Gastroesophageal sphincter (tissue), 4 donors: ENCODE measurements around the gene ZBED2. TPM values are rescaled to one million over a fixed set of nuclear protein-coding genes. Genes with fewer than 3 reads are reported as not detected.
"Not testable (repeated sequence)": the region's sequence is repeated elsewhere in the genome, so short reads cannot be mapped to it uniquely, and the experiment has no call there.

Experiments
- ATAC-seq: fragments of 150-250 bp; one replicate; pipeline ENCODE4 v1.9.1; 2016; ENCODE audit warnings: mild to moderate bottlenecking, moderate library complexity
- H3K27ac ChIP-seq, 4 donors: fragments of 200-600 bp; sonication (generic) in 3 of 4; 1 replicate in 3 of 4; 2 replicates in 1 of 4; pipeline ENCODE4 v1.5.1; 2016 to 2019
- H3K27me3 ChIP-seq: fragments of 200-600 bp; sonication (generic); one replicate; pipeline ENCODE4 v1.5.1; 2019
- H3K36me3 ChIP-seq, 2 donors: fragments of 200-600 bp; sonication (generic); one replicate each; pipeline ENCODE4 v1.5.1; 2019; ENCODE audit warnings: control low read depth in 1 of 2
- H3K4me1 ChIP-seq, 3 donors: fragments of 200-600 bp; sonication (generic); 1 replicate in 2 of 3; 2 replicates in 1 of 3; pipeline ENCODE4 v1.5.1; 2016 to 2019; ENCODE audit warnings: control low read depth in 2 of 3
- H3K4me3 ChIP-seq, 2 donors: fragments of 200-600 bp; sonication (generic); one replicate each; pipeline ENCODE4 v1.5.1; 2019; ENCODE audit warnings: mild to moderate bottlenecking in 1 of 2, moderate library complexity in 1 of 2
- H3K9me3 ChIP-seq, 3 donors: fragments of 200-600 bp; sonication (generic); one replicate each; pipeline ENCODE4 v1.5.1; 2017 to 2019; ENCODE audit warnings: control low read depth in 2 of 3
- EP300 ChIP-seq: sonication (generic); formaldehyde crosslinking; IDR thresholded peaks from one replicate; pipeline ENCODE4 v1.6.1; 2017; ENCODE audit warnings: antibody characterized with exemption, mild to moderate bottlenecking
- POLR2A ChIP-seq, 2 donors: fragments of 450-650 bp; IDR thresholded peaks; one replicate each; pipeline ENCODE4 v1.6.1; 2017; ENCODE audit warnings: antibody characterized with exemption in 2 of 2, mild to moderate bottlenecking in 2 of 2, moderate library complexity in 1 of 2
- POLR2AphosphoS5 ChIP-seq: sonication (generic); formaldehyde crosslinking; IDR thresholded peaks from one replicate; pipeline ENCODE4 v1.6.1; 2017; ENCODE audit warnings: antibody characterized with exemption
- WGBS, 2 donors: methylation state at CpG; one replicate each; pipeline ENCODE4 v1.1.5; 2018; ENCODE audit warnings: low coverage in 1 of 2; 5-methylcytosine and 5-hydroxymethylcytosine counted together
- total RNA-seq, 4 donors: library from RNA; depleted of rRNA; stranded (reverse); fragments of >200 nt; gene quantifications; one replicate each; pipeline ENCODE4 v1.1.0, GENCODE V29; 2016
- TF ChIP-seq, protein P1 (sequence below), 4 experiments: fragments of 200-600 bp in 2 of 4; fragments of 450-650 bp in 2 of 4; sonication (generic) in 1 of 4; IDR thresholded peaks; one replicate each; pipeline ENCODE4 v1.5.1; 2017 to 2019; ENCODE audit warnings: antibody characterized with exemption in 4 of 4, mild to moderate bottlenecking in 2 of 4, moderate library complexity in 2 of 4

Gene ZBED2, protein sequence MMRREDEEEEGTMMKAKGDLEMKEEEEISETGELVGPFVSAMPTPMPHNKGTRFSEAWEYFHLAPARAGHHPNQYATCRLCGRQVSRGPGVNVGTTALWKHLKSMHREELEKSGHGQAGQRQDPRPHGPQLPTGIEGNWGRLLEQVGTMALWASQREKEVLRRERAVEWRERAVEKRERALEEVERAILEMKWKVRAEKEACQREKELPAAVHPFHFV
- total RNA-seq: under 1 TPM in 1 of 4 donors, not detected in 3; 0.20 TPM

DNA sequence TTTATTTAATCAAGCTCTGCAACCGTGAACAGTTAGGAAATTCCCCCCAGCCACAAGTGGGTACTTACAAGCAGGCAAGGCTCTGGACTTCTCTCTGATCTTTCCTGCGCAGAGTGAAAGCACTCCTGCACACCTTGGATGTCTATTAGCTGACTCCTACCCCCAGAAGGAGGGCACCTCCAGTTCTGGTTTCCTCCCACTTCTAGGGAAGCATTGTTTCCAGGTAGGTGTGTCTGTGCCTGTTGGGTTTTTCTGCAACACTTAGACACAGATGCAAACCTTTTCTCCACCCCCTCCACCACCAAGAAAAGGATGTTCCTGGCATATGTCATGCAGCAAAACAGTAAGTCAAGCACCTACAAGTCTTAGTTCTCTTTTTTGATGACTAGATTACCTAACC, at the start of gene ZBED2:
Gene ZBED2 (minus strand): TSS at position 115 of the 400 bp plus-strand sequence. CDS start 1,145 bp downstream, outside the sequence.
- WGBS, 2 donors: 63 to 80% methylated on average over 1 of the region's 2 CpGs
- H3K4me3 ChIP-seq: no peak within 1 kb of the TSS
- no peaks in the 10 kb centered on the region for H3K36me3 ChIP-seq
- TF ChIP-seq, protein P1, sequence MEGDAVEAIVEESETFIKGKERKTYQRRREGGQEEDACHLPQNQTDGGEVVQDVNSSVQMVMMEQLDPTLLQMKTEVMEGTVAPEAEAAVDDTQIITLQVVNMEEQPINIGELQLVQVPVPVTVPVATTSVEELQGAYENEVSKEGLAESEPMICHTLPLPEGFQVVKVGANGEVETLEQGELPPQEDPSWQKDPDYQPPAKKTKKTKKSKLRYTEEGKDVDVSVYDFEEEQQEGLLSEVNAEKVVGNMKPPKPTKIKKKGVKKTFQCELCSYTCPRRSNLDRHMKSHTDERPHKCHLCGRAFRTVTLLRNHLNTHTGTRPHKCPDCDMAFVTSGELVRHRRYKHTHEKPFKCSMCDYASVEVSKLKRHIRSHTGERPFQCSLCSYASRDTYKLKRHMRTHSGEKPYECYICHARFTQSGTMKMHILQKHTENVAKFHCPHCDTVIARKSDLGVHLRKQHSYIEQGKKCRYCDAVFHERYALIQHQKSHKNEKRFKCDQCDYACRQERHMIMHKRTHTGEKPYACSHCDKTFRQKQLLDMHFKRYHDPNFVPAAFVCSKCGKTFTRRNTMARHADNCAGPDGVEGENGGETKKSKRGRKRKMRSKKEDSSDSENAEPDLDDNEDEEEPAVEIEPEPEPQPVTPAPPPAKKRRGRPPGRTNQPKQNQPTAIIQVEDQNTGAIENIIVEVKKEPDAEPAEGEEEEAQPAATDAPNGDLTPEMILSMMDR (IDR thresholded peaks at IDR 0.05): no peak
- TF ChIP-seq POLR2AphosphoS5: no peak
- no peak for TF ChIP-seq POLR2A (IDR thresholded peaks at IDR 0.05)
- no peak for TF ChIP-seq EP300
- H3K27ac ChIP-seq: no peak within 1 kb of the TSS
- ATAC-seq: no peak
- no peaks in the 10 kb centered on the region for H3K4me1 ChIP-seq
- no peaks in the 10 kb centered on the region for H3K27me3 ChIP-seq
- H3K9me3 ChIP-seq: no peaks in the 10 kb centered on the region

DNA sequence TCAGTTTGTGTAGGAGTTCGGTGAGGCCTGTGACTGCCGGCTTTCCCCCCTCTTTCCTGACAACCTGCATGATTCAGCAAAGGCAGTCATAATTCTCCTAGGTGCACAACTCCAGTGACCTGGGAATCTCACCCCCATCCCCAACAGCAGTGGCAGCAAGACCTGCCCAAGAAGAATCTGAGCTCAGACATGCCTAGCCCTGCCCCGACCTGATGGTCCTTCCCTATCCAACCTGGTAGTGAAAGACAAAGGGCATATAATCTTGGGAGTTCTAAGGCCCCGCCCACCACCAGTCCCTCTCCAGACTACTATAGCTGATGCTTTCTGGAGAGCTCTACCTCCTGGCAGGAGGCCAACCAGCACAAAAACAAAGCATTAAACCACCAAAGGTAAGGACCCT, 44.2 kb upstream of the ZBED2 start:
- Histone ChIP-seq H3K9me3 (peaks cover 0 to 13% (median 0%) of the 10 kb centered on the region in 3 donors), H3K4me1 (no peaks in the 10 kb centered on the region), H3K36me3 (no peaks in the 10 kb centered on the region), H3K27me3 (no peaks in the 10 kb centered on the region), H3K4me3 (no peak overlapping the region), H3K27ac (no peak overlapping the region)
- ATAC-seq: no peak
- WGBS, 2 donors: 80% methylated on average over 1 of the region's 4 CpGs; no CpG with 5 or more reads in 1 of the 2 donors
- TF ChIP-seq POLR2AphosphoS5 (no peak), EP300 (no peak), POLR2A (IDR thresholded peaks at IDR 0.05) (no peak)
- TF ChIP-seq, protein P1 (IDR thresholded peaks at IDR 0.05): no peak

DNA sequence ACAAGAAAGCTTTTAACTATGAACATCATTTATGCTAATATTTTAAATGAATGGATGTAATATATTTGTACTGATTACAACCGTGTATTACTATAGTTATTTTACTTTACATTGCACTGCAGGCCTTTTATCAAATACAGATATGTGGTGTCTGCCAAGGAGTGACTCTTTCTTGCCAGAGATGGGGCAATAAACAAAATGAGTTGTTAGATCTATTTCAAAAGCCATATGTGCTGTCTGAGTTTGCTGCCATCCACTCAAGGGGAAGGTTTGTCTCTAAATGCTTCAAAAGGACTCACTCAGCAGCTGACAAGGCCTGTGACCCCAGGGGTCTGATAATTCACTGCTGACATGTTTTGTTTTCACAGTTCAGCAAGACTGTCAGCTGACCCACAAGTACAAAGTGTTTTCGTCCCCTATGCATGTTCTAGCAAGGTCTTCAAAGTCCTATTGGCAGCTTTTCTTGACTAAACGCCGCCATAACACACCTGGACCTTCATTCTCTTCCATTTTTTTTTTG, 41.3 kb upstream of the ZBED2 start:
- Histone ChIP-seq H3K27ac (no peak overlapping the region), H3K4me3 (no peak overlapping the region), H3K4me1 (no peaks in the 10 kb centered on the region), H3K36me3 (no peaks in the 10 kb centered on the region), H3K9me3 (peaks cover 0 to under 1% (median 0%) of the 10 kb centered on the region in 3 donors), H3K27me3 (no peaks in the 10 kb centered on the region)
- TF ChIP-seq POLR2AphosphoS5 (no peak), EP300 (no peak), POLR2A (IDR thresholded peaks at IDR 0.05) (no peak)
- TF ChIP-seq, protein P1 (IDR thresholded peaks at IDR 0.05): no peak
- 36 to 58% methylated on average over 4 of the region's 4 CpGs for WGBS, 2 donors
- ATAC-seq: no peak

DNA sequence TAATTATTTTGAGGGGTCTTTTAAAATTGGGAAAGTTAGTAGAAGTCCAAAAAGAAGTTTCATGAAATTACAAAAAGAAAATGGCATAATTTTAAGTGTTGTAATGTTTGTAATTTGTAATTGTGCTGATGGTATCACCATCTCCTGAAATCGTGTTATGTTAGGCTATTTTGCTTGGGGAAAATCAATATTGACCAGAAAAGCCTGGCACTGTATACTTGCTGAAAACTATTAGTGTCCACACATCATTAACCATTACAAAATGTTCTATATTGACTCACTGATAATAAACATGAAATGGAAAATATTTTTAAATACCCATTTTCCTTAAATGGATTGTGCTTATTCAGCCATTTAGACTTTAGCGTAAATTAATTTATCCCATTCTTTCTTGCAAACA, 40.3 kb upstream of the ZBED2 start:
- H3K27me3 ChIP-seq: no peaks in the 10 kb centered on the region
- H3K4me3 ChIP-seq: no peak overlapping the region
- H3K4me1 ChIP-seq: no peaks in the 10 kb centered on the region
- no peak overlapping the region for H3K27ac ChIP-seq
- ATAC-seq: no peak
- no peaks in the 10 kb centered on the region for H3K36me3 ChIP-seq
- WGBS, 2 donors: 65 to 66% methylated on average over 2 of the region's 2 CpGs
- H3K9me3 ChIP-seq: peaks cover 0 to 6% (median 0%) of the 10 kb centered on the region in 3 donors
- TF ChIP-seq EP300 (no peak), POLR2AphosphoS5 (no peak)

DNA sequence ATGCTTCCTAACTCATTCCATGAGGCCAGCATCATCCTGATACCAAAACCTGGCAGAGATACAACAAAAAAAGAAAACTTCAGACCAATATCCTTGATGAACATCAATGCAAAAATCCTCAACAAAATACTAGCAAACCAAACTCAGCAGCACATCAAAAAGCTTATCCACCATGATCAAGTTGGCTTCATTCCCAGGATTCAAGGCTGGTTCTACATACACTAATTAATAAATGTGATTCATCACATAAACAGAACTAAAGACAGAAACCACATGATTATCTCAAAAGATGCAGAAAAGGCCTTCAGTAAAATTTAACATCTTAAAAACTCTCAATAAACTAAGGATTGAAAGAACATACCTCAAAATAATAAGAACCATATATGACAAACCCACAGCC, 35.5 kb upstream of the ZBED2 start:
- ATAC-seq, H3K36me3 ChIP-seq, H3K4me1 ChIP-seq, H3K27ac ChIP-seq, H3K27me3 ChIP-seq, H3K4me3 ChIP-seq: not testable (repeated sequence)
- H3K9me3 ChIP-seq: peaks cover 0 to 36% (median 0%) of the 10 kb centered on the region in 3 donors

DNA sequence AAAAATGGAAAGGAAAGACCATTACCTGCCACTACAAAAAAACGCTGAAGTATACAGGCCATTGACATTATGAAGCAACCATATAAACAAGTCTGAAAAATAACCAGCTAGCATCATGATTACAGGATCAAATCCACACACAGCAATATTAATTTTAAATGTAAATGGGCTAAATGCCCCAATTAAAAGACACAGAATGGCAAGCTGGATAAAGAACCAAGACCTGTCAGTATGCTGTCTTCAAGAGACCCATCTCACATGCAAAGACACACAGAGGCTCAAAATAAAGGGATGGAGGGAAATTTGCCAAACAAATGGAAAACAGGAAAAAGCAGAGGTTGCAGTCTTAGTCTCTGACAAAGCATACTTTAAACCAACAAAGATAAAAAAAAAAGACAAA, 33.9 kb upstream of the ZBED2 start:
- not testable (repeated sequence) for H3K4me3 ChIP-seq, H3K27me3 ChIP-seq, H3K36me3 ChIP-seq, H3K4me1 ChIP-seq, ATAC-seq, H3K27ac ChIP-seq
- 100% methylated on average over 1 of the region's 1 CpG; no CpG with 5 or more reads in 1 of the 2 donors for WGBS, 2 donors
- peaks cover 0 to 36% (median 0%) of the 10 kb centered on the region in 3 donors for H3K9me3 ChIP-seq
